ENCODE results near the gene DACH2.

- no peak for TF ChIP-seq POLR2A (IDR thresholded peaks at IDR 0.05)
- TF ChIP-seq CTCF (IDR thresholded peaks at IDR 0.05) = no peak
Measured at GRCh38 chrX:86809651-86810050, 661.4 kb downstream of the DACH2 start.
